AG04450 (cell line): ENCODE data around the gene DDX24. TPM values are rescaled to one million over a fixed set of nuclear protein-coding genes. Genes with fewer than 3 reads are reported as not detected.

Source experiments
- CTCF ChIA-PET: fragments of 300-600, 350-600 bp; formaldehyde crosslinking; extraction: SDS; loops from one replicate; lab custom pipeline; 2022; ENCODE audit warnings: antibody characterized with exemption, inconsistent platforms; lab: Charles Lee
- POLR2A ChIA-PET: fragments of 350-600 bp; formaldehyde crosslinking; extraction: SDS; loops from one replicate; lab custom pipeline; 2021; ENCODE audit warnings: antibody characterized with exemption, inconsistent platforms; lab: Yijun Ruan, JAX
- DNase-seq: peaks from one replicate; pipeline ENCODE4 v3.0.0-alpha.2; 2011; ENCODE audit warnings: low read depth, low spot score
- H3K27ac ChIP-seq: one replicate; pipeline ENCODE4 v1.5.1; 2012; ENCODE audit warnings: low read depth, low read length, control low read depth
- H3K27me3 ChIP-seq: one replicate; pipeline ENCODE4 v1.6.0; 2012; ENCODE audit warnings: low read length; ENCODE audit not compliant: control insufficient read depth, insufficient read depth
- H3K4me3 ChIP-seq: 2 replicates; pipeline ENCODE4 v1.5.1; 2011; ENCODE audit warnings: mild to moderate bottlenecking, low read depth, low read length, control low read depth
- H3K9me3 ChIP-seq: 2 replicates; pipeline ENCODE4 v1.5.1; 2012; ENCODE audit warnings: low read length; ENCODE audit not compliant: control insufficient read depth, insufficient read depth
- CTCF ChIP-seq: IDR thresholded peaks from 2 replicates; pipeline ENCODE4 v1.5.1; 2011; ENCODE audit warnings: low read depth, low read length, control low read depth, inconsistent platforms
- polyA plus RNA-seq: library from polyadenylated mRNA; depleted of rRNA; stranded (reverse); fragments of >200 nt; gene quantifications from 2 replicates; pipeline ENCODE4 v1.2.3, GENCODE V29; 2011

The DDX24 gene
- polyA plus RNA-seq, 1 experiment: 159 TPM

DNA sequence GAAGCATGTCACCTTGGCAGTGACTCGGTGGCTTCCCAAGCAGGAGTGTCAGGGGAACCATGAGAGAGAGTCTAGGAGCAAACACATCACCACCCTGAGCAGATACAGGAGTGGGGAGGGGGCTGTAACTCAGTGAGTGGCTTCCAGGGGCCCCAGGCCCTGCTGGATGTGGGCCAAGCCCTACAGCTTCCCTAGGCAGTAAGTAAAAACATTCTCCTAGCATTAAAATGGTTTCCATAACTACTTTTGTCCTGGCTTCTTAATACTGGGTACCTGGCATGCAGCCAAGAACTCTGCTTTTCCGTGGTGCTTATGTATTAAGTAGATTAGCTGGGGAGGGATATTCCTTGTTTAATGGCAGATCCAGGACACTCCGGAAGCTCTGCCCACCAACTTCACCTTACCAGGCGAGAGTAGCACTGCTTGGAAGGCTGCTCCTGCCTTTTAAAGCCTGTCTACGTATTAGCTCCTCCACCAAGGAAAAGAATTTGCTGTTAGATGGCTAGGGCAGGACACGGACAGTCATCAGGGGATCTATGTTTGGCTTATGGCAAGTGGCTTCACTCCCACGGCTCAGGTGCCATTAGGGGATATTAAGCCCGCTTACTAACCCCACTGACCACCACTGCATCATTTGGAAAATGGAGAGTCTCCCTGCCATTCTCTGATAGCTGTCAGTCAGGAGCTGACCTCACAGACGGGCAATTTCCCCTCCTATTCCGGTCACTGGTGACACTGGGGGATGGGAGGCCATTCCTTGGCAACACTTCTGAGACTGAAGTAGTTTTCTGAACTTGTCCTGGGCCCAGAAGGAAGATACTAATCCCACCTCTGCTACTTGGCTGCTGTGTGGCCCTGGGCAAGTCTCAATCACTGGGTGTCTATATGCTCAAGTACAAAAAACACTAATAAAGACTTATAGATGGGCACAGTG, 32.0 kb downstream of the DDX24 start:
- no peak overlapping the region for H3K27ac ChIP-seq
- CTCF ChIA-PET: interaction anchor here (1.1 to 9.6 kb wide), 5 partner anchors 13 to 88 kb away, joined by 4 to 68 read pairs (median 12); no protein-coding TSS in a partner anchor

DNA sequence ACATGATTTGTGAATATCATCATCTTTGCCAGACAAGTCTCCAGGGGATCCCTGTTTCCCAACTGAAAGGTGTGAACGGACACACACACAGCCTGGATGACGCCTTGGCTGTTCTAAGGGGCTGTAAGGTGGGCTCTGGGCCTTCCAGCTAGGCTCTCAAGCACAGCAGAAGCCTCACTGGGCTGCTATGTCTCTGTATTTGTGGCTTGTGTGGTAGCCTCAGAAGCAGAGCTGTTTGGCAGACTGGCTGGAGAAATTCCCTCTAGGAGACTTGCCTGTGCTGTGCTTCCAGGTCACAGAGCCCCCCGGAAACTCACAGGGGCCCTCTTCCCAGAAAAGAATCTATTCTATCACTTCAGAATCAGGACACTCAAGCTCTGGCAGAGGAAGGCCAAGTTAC, 33.4 kb downstream of the DDX24 start:
- ChIA-PET POLR2A (no interaction called here), CTCF (interaction anchor here (0.6 to 9.6 kb wide), 2 partner anchors 11 to 133 kb away, joined by 3 to 65 read pairs; no protein-coding TSS in a partner anchor)
- H3K4me3 ChIP-seq: no peak overlapping the region
- no peak for TF ChIP-seq CTCF
- no peaks in the 10 kb centered on the region; the same call in 1 of the 2 replicates for H3K9me3 ChIP-seq
- DNase-seq: no peak
- H3K27me3 ChIP-seq: no peaks in the 10 kb centered on the region
- no peak overlapping the region for H3K27ac ChIP-seq

More for the DNA sequence above, 32.0 kb downstream of the DDX24 start:
- no peak for DNase-seq
- Histone ChIP-seq H3K27me3 (no peaks in the 10 kb centered on the region), H3K4me3 (no peak overlapping the region), H3K9me3 (no peaks in the 10 kb centered on the region)
- TF ChIP-seq CTCF: no peak
- POLR2A ChIA-PET: no interaction called here

DNA sequence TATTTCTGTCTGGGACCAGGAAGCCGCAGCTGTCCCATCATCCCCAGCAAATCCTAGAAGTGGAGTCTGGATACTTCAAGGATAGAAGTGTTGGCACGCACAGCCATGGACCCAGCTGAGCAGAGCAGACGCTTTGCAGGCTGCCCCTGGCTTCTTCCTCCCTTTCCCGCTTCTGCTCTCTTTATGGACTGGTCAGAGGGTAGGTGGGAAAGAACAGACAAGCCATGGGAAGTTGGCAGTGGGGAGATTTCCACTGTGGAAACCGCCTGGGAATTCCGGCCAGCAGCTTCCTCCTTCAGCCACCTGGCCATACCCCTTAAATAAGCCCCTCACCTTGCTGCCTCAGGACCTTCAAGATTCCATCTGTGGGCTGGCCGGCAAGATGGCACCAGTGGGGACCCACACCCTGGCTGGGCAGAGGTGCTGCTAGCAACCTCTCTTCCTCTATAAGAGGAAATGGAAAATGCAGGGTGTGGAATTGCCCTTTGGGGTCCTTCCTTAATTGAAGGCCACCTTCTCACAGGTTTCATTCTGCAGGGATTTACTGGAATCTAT, 34.2 kb downstream of the DDX24 start:
- TF ChIP-seq CTCF: no peak
- no peaks in the 10 kb centered on the region for H3K27me3 ChIP-seq
- CTCF ChIA-PET: interaction anchor here (0.6 to 9.6 kb wide), 4 partner anchors 11 to 107 kb away, joined by 3 to 65 read pairs (median 5); no protein-coding TSS in a partner anchor
- DNase-seq: no peak
- H3K27ac ChIP-seq: no peak overlapping the region
- POLR2A ChIA-PET: no interaction called here
- H3K9me3 ChIP-seq: no peaks in the 10 kb centered on the region; the same call in 1 of the 2 replicates
- H3K4me3 ChIP-seq: no peak overlapping the region

- no peak overlapping the region for H3K4me3 ChIP-seq
- DNase-seq: no peak
- no peaks in the 10 kb centered on the region; the same call in 1 of the 2 replicates for H3K9me3 ChIP-seq
- TF ChIP-seq CTCF: no peak
- ChIA-PET POLR2A (no interaction called here), CTCF (interaction anchor here (1.0 to 9.6 kb wide), 4 partner anchors 10 to 91 kb away, joined by 3 to 65 read pairs (median 5); no protein-coding TSS in a partner anchor)
- H3K27ac ChIP-seq: no peak overlapping the region
- H3K27me3 ChIP-seq: no peaks in the 10 kb centered on the region
Observed at GRCh38 chr14:94045563-94046345, 35.2 kb downstream of the DDX24 start.
